Tibial nerve (tissue), 4 donors: ENCODE data around the gene KCNJ9.

Experiments used
- EP300 ChIP-seq, 2 donors: sonication (generic); formaldehyde crosslinking; IDR thresholded peaks; one replicate each; pipeline ENCODE4 v1.6.1; 2017; ENCODE audit warnings: antibody characterized with exemption in 2 of 2, mild to moderate bottlenecking in 1 of 2
- POLR2A ChIP-seq, 2 donors: fragments of 450-650 bp; IDR thresholded peaks; one replicate each; pipeline ENCODE4 v1.6.1; 2017; ENCODE audit warnings: antibody characterized with exemption in 2 of 2, mild to moderate bottlenecking in 2 of 2, moderate library complexity in 2 of 2
- TF ChIP-seq, protein P1 (sequence below), 5 experiments: fragments of 200-600 bp in 3 of 5; fragments of 450-650 bp in 2 of 5; sonication (generic) in 3 of 5; IDR thresholded peaks; one replicate each; pipeline ENCODE4 v1.5.1; 2016 to 2019; ENCODE audit warnings: antibody characterized with exemption in 5 of 5, mild to moderate bottlenecking in 3 of 5, moderate library complexity in 2 of 5

DNA sequence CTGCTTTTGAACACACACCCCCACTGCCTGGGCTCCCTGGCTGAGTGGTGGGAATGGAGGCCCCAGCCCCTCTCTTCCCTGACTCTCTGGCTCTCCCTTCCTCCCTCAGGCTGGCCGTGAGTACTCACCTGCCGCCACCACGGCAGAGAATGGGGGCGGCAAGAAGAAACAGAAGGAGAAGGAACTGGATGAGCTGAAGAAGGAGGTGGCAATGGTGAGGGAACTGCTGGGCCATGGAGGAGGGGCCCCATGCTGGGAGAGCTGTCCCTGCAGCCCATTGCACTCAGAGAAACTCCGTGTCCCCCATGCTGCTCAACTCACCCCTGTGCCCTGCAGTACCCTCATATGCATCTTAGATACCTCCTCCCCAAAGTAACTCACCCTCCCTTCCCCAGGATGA, 39.5 kb downstream of the KCNJ9 start:
- TF ChIP-seq, protein P1, sequence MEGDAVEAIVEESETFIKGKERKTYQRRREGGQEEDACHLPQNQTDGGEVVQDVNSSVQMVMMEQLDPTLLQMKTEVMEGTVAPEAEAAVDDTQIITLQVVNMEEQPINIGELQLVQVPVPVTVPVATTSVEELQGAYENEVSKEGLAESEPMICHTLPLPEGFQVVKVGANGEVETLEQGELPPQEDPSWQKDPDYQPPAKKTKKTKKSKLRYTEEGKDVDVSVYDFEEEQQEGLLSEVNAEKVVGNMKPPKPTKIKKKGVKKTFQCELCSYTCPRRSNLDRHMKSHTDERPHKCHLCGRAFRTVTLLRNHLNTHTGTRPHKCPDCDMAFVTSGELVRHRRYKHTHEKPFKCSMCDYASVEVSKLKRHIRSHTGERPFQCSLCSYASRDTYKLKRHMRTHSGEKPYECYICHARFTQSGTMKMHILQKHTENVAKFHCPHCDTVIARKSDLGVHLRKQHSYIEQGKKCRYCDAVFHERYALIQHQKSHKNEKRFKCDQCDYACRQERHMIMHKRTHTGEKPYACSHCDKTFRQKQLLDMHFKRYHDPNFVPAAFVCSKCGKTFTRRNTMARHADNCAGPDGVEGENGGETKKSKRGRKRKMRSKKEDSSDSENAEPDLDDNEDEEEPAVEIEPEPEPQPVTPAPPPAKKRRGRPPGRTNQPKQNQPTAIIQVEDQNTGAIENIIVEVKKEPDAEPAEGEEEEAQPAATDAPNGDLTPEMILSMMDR (IDR thresholded peaks at IDR 0.05): no peak
- no peak for TF ChIP-seq EP300 (IDR thresholded peaks at IDR 0.05)
- TF ChIP-seq POLR2A (IDR thresholded peaks at IDR 0.05): no peak
